Psoas muscle (tissue), 8 donors: ENCODE results near the gene CGB3. TPM values are rescaled to one million over a fixed set of nuclear protein-coding genes. Genes with fewer than 3 reads are reported as not detected.
A peak's percentile ranks its signal among the peaks of the same experiment; 100 is the strongest.

ENCODE experiments used
- ATAC-seq, 4 donors: fragments of 200-7000 bp; cut with Tn5 transposase; one replicate each; pipeline ENCODE4 v1.9.1; 2020; ENCODE audit warnings: moderate library complexity in 3 of 4, mild to moderate bottlenecking in 2 of 4
- DNase-seq, 2 donors: peaks; one replicate each; pipeline ENCODE4 v3.0.0-alpha.2; 2020
- H3K27ac ChIP-seq: fragments of 200-600 bp; one replicate; pipeline ENCODE4 v1.8.0; 2022
- H3K27me3 ChIP-seq, 3 donors: fragments of 200-600 bp in 1 of 3; one replicate each; pipeline versions ENCODE4 v1.6.1 to v1.8.0; 2013 to 2022; ENCODE audit warnings: low read length in 2 of 3, mild to moderate bottlenecking in 2 of 3, moderate library complexity in 1 of 3; ENCODE audit not compliant: insufficient read depth in 3 of 3
- H3K36me3 ChIP-seq, 2 donors: fragments of 200-600 bp in 1 of 2; one replicate each; pipeline versions ENCODE4 v1.6.1 to v1.8.0; 2013 to 2022; ENCODE audit warnings: low read depth in 1 of 2, mild to moderate bottlenecking in 1 of 2, moderate library complexity in 1 of 2; ENCODE audit not compliant: insufficient read depth in 1 of 2
- H3K4me1 ChIP-seq: fragments of 200-600 bp; one replicate; pipeline ENCODE4 v1.8.0; 2022
- H3K4me3 ChIP-seq: fragments of 200-600 bp; one replicate; pipeline ENCODE4 v1.8.0; 2022; ENCODE audit warnings: mild to moderate bottlenecking
- H3K9me3 ChIP-seq: fragments of 200-600 bp; one replicate; pipeline ENCODE4 v1.8.0; 2022
- WGBS, 3 donors: extraction: QIAGEN DNeasy Blood & Tissue Kit; methylation state at CpG; one replicate each; pipeline versions ENCODE4 v1.1.6 to v1.1.7; 2013; 5-methylcytosine and 5-hydroxymethylcytosine counted together
- intact Hi-C, 2 donors: fragments of 100-400 bp; cut with DNase I; formaldehyde crosslinking; loops; one replicate each; pipeline versions ENCODE4 v1.11.0 to v1.14.2; 2022
- polyA plus RNA-seq, 3 donors: library from polyadenylated mRNA; stranded (reverse); fragments of 200-250 nt; gene quantifications; one replicate each; pipeline ENCODE4 v1.2.3, GENCODE V29; 2013
- total RNA-seq, 4 donors: library from RNA; stranded (reverse); fragmentation: NEBNext Ultra II Directional in 2 of 4; extraction: Animal tissue kit (Norgen Biotek cat#: 25700) in 2 of 4; gene quantifications; one replicate each; pipeline versions ENCODE4 v1.2.1 to v1.2.4, GENCODE V29; 2021 to 2023
- TF ChIP-seq, protein P1 (sequence below): fragments of 200-600 bp; IDR thresholded peaks from one replicate; pipeline ENCODE4 v1.8.0; 2022; ENCODE audit warnings: antibody characterized with exemption
- donor health status: healthy with polysubstance abuse.
- donor health status: DM: no; HTN: no; CAD: no; lungs with moderate emphysema.
- donor health status: Bipolar disorder and iron deficiency.
- donor health status: healthy.
- donor health status: DM: yes; HTN: yes; CAD: no.
- donor health status: DM: no; HTN: no; CAD: no.
- donor health status: DM: no; HTN: no; CAD: no.
- donor health status: DM: yes; HTN: yes; CAD: no.

Gene CGB3
- total and polyA plus RNA-seq, 7 donors = not detected

DNA sequence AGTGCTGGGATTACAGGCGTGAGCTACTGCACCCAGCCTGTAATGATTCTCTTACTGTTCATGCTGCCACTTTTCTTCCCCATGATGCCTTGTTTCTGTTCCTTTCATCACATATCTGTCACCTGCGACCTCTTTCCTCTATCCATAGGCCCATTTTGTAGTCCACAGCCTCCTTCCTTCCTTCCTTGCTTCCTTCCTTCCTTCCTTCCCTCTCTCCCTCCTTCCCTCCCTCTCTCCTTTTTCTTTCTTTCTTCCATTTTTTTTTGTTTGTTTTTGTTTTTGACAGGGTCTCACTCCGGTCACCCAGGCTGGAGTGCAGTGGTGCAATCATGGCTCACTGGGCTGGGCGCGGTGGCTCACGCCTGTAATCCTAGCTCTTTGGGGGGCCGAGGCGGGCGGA, 35.3 kb downstream of the CGB3 start:
- H3K27ac ChIP-seq = peak overlapping the region; percentile 90
- ATAC-seq = no peak

DNA sequence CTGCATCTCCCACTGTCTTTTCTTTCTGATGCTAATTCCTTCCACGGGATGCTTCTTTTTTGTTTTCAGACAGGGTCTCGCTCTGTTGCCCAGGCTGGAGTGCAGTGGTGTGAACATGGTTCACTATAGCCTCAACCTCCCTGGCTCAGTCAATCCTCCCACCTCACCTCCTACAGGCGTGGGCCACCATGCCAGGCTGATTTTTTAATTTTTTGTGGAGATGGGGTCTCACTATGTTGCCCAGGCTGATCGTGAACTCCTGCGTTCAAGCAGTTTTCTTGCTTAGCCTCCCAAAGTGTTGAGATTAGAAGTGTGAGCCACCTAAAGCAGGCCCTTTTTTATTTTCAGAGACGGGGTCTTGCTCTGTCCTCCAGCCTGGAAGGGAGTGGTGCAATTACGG, 35.8 kb downstream of the CGB3 start:
- H3K27me3 ChIP-seq = no peaks in the 10 kb centered on the region

More for the DNA sequence above, 35.3 kb downstream of the CGB3 start:
- Histone ChIP-seq H3K4me3 (no peak overlapping the region), H3K27me3 (no peaks in the 10 kb centered on the region), H3K9me3 (no peaks in the 10 kb centered on the region), H3K4me1 (peaks cover 47% of the 10 kb centered on the region), H3K36me3 (peaks cover 3 to 54% of the 10 kb centered on the region in 2 donors)
- TF ChIP-seq, protein P1, sequence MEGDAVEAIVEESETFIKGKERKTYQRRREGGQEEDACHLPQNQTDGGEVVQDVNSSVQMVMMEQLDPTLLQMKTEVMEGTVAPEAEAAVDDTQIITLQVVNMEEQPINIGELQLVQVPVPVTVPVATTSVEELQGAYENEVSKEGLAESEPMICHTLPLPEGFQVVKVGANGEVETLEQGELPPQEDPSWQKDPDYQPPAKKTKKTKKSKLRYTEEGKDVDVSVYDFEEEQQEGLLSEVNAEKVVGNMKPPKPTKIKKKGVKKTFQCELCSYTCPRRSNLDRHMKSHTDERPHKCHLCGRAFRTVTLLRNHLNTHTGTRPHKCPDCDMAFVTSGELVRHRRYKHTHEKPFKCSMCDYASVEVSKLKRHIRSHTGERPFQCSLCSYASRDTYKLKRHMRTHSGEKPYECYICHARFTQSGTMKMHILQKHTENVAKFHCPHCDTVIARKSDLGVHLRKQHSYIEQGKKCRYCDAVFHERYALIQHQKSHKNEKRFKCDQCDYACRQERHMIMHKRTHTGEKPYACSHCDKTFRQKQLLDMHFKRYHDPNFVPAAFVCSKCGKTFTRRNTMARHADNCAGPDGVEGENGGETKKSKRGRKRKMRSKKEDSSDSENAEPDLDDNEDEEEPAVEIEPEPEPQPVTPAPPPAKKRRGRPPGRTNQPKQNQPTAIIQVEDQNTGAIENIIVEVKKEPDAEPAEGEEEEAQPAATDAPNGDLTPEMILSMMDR = no peak
- WGBS, 3 donors = 86 to 89% (median 89%) methylated on average over 9 of the region's 9 CpGs
- DNase-seq = no peak
- intact Hi-C loops = no loop called here

GRCh38 chr19:48987323-48987722, 36.8 kb downstream of the CGB3 start:
- intact Hi-C loops = no loop called here
- 72 to 84% (median 82%) methylated on average over 7 of the region's 7 CpGs for WGBS, 3 donors
- no peaks in the 10 kb centered on the region for H3K27me3 ChIP-seq
- H3K4me3 ChIP-seq = no peak overlapping the region
- H3K9me3 ChIP-seq = no peaks in the 10 kb centered on the region
- TF ChIP-seq, protein P1 = no peak
- DNase-seq (no peak), ATAC-seq (no peak)
- H3K4me1 ChIP-seq = peaks cover 47% of the 10 kb centered on the region
- peaks cover 3 to 69% of the 10 kb centered on the region in 2 donors for H3K36me3 ChIP-seq
- H3K27ac ChIP-seq = peak overlapping the region; percentile 58

More for the DNA sequence above, 35.8 kb downstream of the CGB3 start:
- no peak for DNase-seq
- Histone ChIP-seq H3K4me1 (peaks cover 47% of the 10 kb centered on the region), H3K9me3 (no peaks in the 10 kb centered on the region), H3K4me3 (no peak overlapping the region), H3K36me3 (peaks cover 3 to 60% of the 10 kb centered on the region in 2 donors), H3K27ac (peak overlapping the region; percentile 90)
- ATAC-seq = no peak
- 90 to 94% (median 94%) methylated on average over 7 of the region's 7 CpGs for WGBS, 3 donors
- TF ChIP-seq, protein P1 = no peak
- intact Hi-C loops = no loop called here

GRCh38 chr19:48986211-48986610, 37.9 kb downstream of the CGB3 start:
- intact Hi-C loops = no loop called here
- ATAC-seq (no peak), DNase-seq (no peak)
- TF ChIP-seq, protein P1 = no peak
- Histone ChIP-seq H3K36me3 (peaks cover 3 to 80% of the 10 kb centered on the region in 2 donors), H3K27ac (peak overlapping the region; percentile 58), H3K4me3 (no peak overlapping the region), H3K9me3 (no peaks in the 10 kb centered on the region), H3K27me3 (no peaks in the 10 kb centered on the region), H3K4me1 (peaks cover 41% of the 10 kb centered on the region)
- WGBS, 3 donors = 89 to 96% (median 94%) methylated on average over 3 of the region's 3 CpGs

- intact Hi-C loops = no loop called here
- WGBS, 3 donors = 67 to 77% (median 71%) methylated on average over 13 of the region's 13 CpGs
- Histone ChIP-seq H3K27me3 (no peaks in the 10 kb centered on the region), H3K9me3 (no peaks in the 10 kb centered on the region), H3K36me3 (peaks cover 3 to 85% of the 10 kb centered on the region in 2 donors), H3K27ac (peak overlapping the region; percentile 58), H3K4me1 (peaks cover 36% of the 10 kb centered on the region), H3K4me3 (no peak overlapping the region)
- DNase-seq (no peak), ATAC-seq (no peak)
- TF ChIP-seq, protein P1 = no peak
Measured at GRCh38 chr19:48985711-48986110, 38.4 kb downstream of the CGB3 start.
